Adrenal gland (tissue), 12 donors: Measurements from ENCODE around the gene LAMB4. TPM values are rescaled to one million over a fixed set of nuclear protein-coding genes. Genes with fewer than 3 reads are reported as not detected.

Source experiments
- DNase-seq, 7 donors: peaks; one replicate each; pipeline ENCODE4 v3.0.0-alpha.2; 2019 to 2020
- H3K27ac ChIP-seq, 5 donors: fragments of 200-600 bp; sonication (generic) in 4 of 5; 1 replicate in 3 of 5; 2 replicates in 2 of 5; pipeline versions ENCODE4 v1.5.1 to v1.8.0; 2016 to 2020; ENCODE audit warnings: mild to moderate bottlenecking in 1 of 5
- H3K27me3 ChIP-seq: fragments of 200-600 bp; 2 replicates; pipeline ENCODE4 v1.8.0; 2021
- H3K36me3 ChIP-seq, 2 donors: fragments of 200-600 bp; replicated peaks in 1 of 2; 1 replicate in 1 of 2; 2 replicates in 1 of 2; pipeline versions ENCODE4 v1.5.1 to v1.8.0; 2018 to 2022
- H3K4me1 ChIP-seq, 2 donors: fragments of 200-600 bp; replicated peaks in 1 of 2; 1 replicate in 1 of 2; 2 replicates in 1 of 2; pipeline versions ENCODE4 v1.5.1 to v1.8.0; 2018 to 2021
- H3K4me3 ChIP-seq, 4 donors: fragments of 200-600 bp; sonication (generic) in 3 of 4; one replicate each; pipeline ENCODE4 v1.5.1; 2016 to 2018
- H3K9me3 ChIP-seq, 3 donors: fragments of 200-600 bp; sonication (generic) in 1 of 3; replicated peaks in 1 of 3; 1 replicate in 2 of 3; 2 replicates in 1 of 3; pipeline versions ENCODE4 v1.5.1 to v1.8.0; 2016 to 2021
- CTCF ChIP-seq, 6 experiments: fragments of 450-650 bp in 4 of 6; fragments of 200-600 bp in 2 of 6; sonication (generic) in 1 of 6; IDR thresholded peaks; 1 replicate in 5 of 6; 2 replicates in 1 of 6; pipeline versions ENCODE4 v1.5.1 to v1.8.0; 2016 to 2021; ENCODE audit warnings: antibody characterized with exemption in 6 of 6, mild to moderate bottlenecking in 2 of 6, moderate library complexity in 1 of 6
- POLR2A ChIP-seq, 2 donors: fragments of 450-650 bp; IDR thresholded peaks; one replicate each; pipeline ENCODE4 v1.6.1; 2017; ENCODE audit warnings: antibody characterized with exemption in 2 of 2, mild to moderate bottlenecking in 2 of 2, moderate library complexity in 1 of 2
- WGBS, 4 donors: extraction: QIAGEN DNeasy Blood & Tissue Kit in 2 of 4; methylation state at CpG; one replicate each; pipeline versions ENCODE4 v1.1.5 to v1.1.7; 2013 to 2017; 5-methylcytosine and 5-hydroxymethylcytosine counted together
- intact Hi-C, 2 donors: fragments of 100-400 bp; cut with DNase I; formaldehyde crosslinking; loops; one replicate each; pipeline versions ENCODE4 v1.14.1 to v1.15.0; 2022 to 2023
- polyA plus RNA-seq, 3 donors: library from polyadenylated mRNA; stranded (reverse); fragments of 200-250 nt in 2 of 3; fragments of 350-450 nt in 1 of 3; fragmentation: Illumina TruSeq in 1 of 3; extraction: RNeasy Lipid Tissue Mini Kit (QIAGEN cat#74804) in 1 of 3; gene quantifications; one replicate each; pipeline ENCODE4 v1.2.3, GENCODE V29; 2013 to 2014
- total RNA-seq, 9 donors: library from RNA; depleted of rRNA in 4 of 9; stranded (reverse); fragments of >200 nt in 4 of 9; fragments of 120-200 nt in 1 of 9; fragmentation: NEBNext Ultra II Directional in 1 of 9; extraction: Animal tissue kit (Norgen Biotek cat#: 25700) in 1 of 9; gene quantifications; one replicate each; pipeline versions ENCODE4 v1.1.0 to v1.2.4, GENCODE V29; 2013 to 2023
- donor health status: healthy with polysubstance abuse.
- donor health status: Bipolar disorder and iron deficiency.
- donor health status: DM: yes; HTN: yes; CAD: no.
- donor health status: DM: no; HTN: no; CAD: no.
- donor health status: DM: no; HTN: no; CAD: no.
- donor health status: DM: yes; HTN: yes; CAD: no.

LAMB4 gene
- total and polyA plus RNA-seq, 12 donors: 0.12 to 1.0 (median 0.27) TPM; not detected in 5

- Histone ChIP-seq H3K9me3 (no peaks in the 10 kb centered on the region), H3K27me3 (no peaks in the 10 kb centered on the region), H3K4me1 (no peaks in the 10 kb centered on the region), H3K27ac (no peak overlapping the region), H3K4me3 (no peak overlapping the region), H3K36me3 (no peaks in the 10 kb centered on the region)
- intact Hi-C loops: no loop called here
- DNase-seq: no peak
- TF ChIP-seq CTCF (IDR thresholded peaks at IDR 0.05): no peak
- TF ChIP-seq POLR2A (IDR thresholded peaks at IDR 0.05): no peak
Measured at GRCh38 chr7:108138911-108139310, 8.8 kb upstream of the LAMB4 start.

- DNase-seq: no peak
- Histone ChIP-seq H3K36me3 (no peaks in the 10 kb centered on the region), H3K9me3 (no peaks in the 10 kb centered on the region), H3K27me3 (no peaks in the 10 kb centered on the region), H3K27ac (no peak overlapping the region), H3K4me3 (no peak overlapping the region), H3K4me1 (no peaks in the 10 kb centered on the region)
- TF ChIP-seq CTCF (IDR thresholded peaks at IDR 0.05): no peak
- no peak for TF ChIP-seq POLR2A (IDR thresholded peaks at IDR 0.05)
- WGBS, 4 donors: 88 to 93% (median 90%) methylated on average over 4 of the region's 4 CpGs
- intact Hi-C loops: no loop called here
Measured at GRCh38 chr7:108137993-108138392, 7.8 kb upstream of the LAMB4 start.

GRCh38 chr7:108137040-108137439 lies 6.9 kb upstream of the LAMB4 start:
- intact Hi-C loops: no loop called here
- TF ChIP-seq CTCF (IDR thresholded peaks at IDR 0.05) (no peak), POLR2A (IDR thresholded peaks at IDR 0.05) (no peak)
- Histone ChIP-seq H3K27ac (no peak overlapping the region), H3K9me3 (no peaks in the 10 kb centered on the region), H3K4me1 (no peaks in the 10 kb centered on the region), H3K36me3 (no peaks in the 10 kb centered on the region), H3K4me3 (no peak overlapping the region), H3K27me3 (no peaks in the 10 kb centered on the region)
- 92 to 97% (median 97%) methylated on average over 3 of the region's 3 CpGs for WGBS, 4 donors
- DNase-seq: no peak

GRCh38 chr7:108136191-108136688 lies 6.1 kb upstream of the LAMB4 start:
- no peaks in the 10 kb centered on the region for H3K9me3 ChIP-seq
- no peaks in the 10 kb centered on the region for H3K36me3 ChIP-seq
- DNase-seq: no peak
- H3K27me3 ChIP-seq: no peaks in the 10 kb centered on the region
- H3K4me1 ChIP-seq: no peaks in the 10 kb centered on the region
- TF ChIP-seq POLR2A (IDR thresholded peaks at IDR 0.05): no peak
- no peak for TF ChIP-seq CTCF (IDR thresholded peaks at IDR 0.05)
- 77 to 89% (median 81%) methylated on average over 4 of the region's 4 CpGs for WGBS, 4 donors
- intact Hi-C loops: no loop called here
- H3K4me3 ChIP-seq: no peak overlapping the region
- H3K27ac ChIP-seq: no peak overlapping the region
